Non-pigmented ciliary epithelial cell (primary cell): Measurements from ENCODE around the gene EHBP1L1.

Source experiments
- DNase-seq: peaks from one replicate; pipeline ENCODE4 v3.0.0-alpha.2; 2010; ENCODE audit warnings: low read depth

Gene EHBP1L1

GRCh38 chr11:65595131-65595530, 19.3 kb downstream of the EHBP1L1 start:
- no peak for DNase-seq

DNA sequence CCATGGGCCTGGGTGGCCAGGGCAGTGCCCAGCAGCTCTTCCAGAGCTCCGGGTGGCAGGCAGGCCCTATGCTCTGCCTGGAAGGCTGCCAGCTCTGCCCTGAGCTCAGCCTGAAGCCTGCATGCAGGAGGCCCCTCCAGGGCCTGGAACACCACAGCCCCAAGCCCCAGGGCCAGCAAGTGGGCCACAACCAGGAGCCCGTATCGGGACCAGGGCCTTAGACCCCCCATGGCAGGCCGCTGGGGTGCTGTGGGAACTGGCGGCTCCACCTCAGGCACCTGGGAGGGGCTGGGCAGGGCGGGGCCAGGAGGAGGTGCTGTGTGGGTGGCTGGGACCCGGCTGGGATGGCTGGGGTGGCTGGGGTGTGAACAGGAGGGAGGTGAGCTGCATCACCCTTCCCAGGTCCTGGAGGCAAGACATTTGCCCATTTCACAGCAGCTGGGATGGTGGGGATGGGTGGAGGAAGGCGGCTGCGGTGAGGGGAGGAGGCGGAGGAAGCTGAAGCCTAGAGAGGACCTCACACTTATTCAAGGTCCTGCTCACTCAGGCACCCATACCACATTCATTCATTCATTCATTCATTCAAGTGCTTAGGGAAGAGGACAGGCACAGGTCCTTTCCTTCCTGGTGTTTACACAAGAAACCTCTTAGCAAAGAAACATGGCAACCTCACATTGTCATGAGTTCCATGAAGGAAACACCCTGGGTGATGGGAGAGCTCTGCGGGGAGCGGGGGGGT, 19.9 kb downstream of the EHBP1L1 start, which contains the start of gene KCNK7:
Gene KCNK7, minus strand, starts transcription at position 258 of the 739 bp plus-strand sequence. Its CDS starts 28 bp downstream, at position 230.
- no peak for DNase-seq

GRCh38 chr11:65596520-65596919, 20.7 kb downstream of the EHBP1L1 start:
- no peak for DNase-seq

GRCh38 chr11:65598258-65598699, 22.4 kb downstream of the EHBP1L1 start:
- DNase-seq: no peak

GRCh38 chr11:65599216-65599954, 23.5 kb downstream of the EHBP1L1 start:
- no peak for DNase-seq

DNA sequence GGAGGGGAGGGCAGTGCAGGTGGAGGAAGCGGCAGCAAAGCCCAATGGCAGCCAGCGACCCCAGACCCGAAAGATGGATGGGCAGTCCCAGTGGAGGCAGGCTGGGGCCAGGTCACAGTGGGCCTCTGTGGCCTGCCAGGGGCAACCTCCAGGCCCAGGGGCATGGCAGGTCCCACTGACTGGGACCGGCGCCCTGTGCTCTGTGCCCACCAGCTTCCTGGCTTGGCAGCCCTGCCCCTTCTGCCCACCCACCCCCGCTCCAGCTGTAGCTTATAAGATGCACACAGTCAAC, 24.0 kb downstream of the EHBP1L1 start:
- DNase-seq: no peak

- no peak for DNase-seq
Measured at GRCh38 chr11:65604258-65604657, 28.4 kb downstream of the EHBP1L1 start.

DNA sequence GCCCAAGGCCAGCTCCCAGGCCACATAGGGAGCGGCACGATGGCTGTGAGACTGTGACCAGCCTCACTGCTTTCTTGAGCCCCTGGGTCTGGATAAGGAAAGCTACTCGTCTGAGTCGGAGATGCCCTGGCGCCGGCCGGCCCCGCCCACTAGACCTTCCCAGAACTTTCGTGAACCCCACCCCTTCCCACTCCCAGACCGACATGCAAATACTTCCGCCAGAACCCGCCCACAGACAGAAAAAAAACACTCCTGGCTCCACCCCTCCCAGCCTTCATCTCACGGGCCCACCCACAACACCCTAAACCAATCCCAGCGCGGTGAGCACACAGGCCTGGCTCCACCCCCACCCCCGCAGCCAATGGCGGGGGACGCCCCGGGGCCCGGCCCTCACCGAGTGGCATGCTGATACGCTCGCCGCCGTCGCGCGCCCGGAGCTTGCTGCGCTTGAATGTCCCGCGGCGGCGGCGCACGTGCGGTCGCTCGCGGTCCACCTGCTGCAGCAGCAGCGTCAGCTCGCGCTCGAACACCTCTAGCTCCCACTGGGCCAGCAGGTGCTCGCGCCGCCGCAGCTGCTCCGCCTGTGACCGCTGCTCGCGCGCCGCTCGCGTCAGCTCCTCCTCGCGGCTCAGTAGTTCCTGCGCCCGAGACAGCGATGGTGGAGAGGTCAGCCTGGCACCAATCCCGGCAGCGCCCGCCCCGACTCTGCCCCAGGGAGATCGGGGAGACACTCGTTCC, 31.2 kb downstream of the EHBP1L1 start:
- DNase-seq: peak; percentile 88

DNA sequence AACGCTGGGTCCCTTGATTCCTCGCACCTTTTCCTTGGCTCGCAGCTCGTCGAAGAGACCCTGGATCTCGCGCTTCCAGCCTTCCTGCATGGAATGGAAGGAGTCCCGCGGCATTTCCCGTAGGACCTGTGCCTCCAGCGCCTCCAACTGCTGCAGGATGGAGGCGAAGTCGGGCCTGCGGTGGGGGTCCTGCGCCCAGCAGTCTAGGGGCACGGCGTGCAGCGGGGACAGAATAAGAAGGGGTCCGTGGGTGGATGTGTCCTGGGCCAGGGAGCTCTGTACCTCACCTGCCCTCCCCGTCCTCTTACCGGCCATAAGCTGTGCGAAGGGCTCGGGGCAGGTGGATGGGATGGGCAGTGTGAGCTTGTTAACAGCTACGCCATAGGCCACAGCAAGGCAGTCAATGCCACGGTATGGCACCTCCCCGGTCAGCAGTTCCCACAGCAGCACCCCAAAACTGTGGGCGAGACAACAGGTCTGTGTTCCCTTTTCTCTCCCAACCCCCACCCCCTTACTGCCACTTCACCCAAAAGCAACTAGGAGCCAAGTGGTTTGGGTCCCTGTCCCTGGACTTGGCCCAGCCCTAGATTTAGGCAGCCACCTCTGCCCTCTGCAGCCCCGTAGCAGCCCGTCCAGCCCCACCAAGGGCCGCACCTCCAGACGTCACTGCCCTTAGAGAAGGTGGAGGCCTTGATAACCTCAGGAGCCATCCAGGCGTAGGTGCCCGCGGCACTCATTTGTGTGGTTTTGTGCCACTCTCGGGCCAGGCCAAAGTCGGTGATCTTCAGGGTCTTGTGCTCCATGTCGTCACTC, 32.0 kb downstream of the EHBP1L1 start:
- no peak for DNase-seq

DNA sequence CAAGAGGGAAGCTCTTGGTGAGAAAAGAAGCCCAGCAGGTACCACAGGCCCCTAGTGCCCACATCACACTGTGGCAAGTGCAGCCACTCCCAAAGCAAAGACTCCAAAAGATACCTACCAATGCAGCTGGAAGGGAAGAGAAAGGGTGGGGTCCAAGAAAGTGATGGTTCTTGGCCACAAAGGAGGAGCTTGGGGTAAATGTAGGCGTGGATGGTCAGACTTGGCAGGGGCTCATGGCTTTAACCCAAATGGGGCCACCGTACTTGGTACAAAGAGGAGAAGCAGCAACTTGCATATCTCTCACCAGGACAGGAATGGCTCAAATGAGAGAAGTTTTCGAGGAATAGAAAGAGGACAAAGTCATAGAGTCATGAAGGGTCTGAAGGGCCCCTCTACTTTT, 33.4 kb downstream of the EHBP1L1 start:
- no peak for DNase-seq

DNA sequence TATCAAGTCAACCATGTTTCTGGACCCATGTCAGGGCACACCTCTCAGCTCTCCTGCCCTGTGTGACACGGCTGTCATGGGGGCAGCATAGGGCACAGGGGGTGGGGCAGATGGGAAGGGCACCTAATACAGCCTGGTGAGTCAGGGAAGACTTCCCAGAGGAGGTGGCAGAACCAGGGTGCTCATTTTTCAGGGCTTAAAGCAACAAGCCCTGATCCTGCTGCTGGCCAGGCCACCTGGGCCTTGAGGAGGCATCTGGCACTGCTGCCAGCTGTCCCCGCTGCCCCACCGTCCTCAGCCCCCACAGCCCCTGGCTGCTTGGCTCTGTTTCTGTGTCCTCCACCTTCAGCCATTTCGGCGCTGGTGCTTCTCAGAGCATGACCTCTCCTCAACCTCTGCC, 33.8 kb downstream of the EHBP1L1 start:
- no peak for DNase-seq

- no peak for DNase-seq
Measured at GRCh38 chr11:65610404-65610803, 34.6 kb downstream of the EHBP1L1 start.

DNA sequence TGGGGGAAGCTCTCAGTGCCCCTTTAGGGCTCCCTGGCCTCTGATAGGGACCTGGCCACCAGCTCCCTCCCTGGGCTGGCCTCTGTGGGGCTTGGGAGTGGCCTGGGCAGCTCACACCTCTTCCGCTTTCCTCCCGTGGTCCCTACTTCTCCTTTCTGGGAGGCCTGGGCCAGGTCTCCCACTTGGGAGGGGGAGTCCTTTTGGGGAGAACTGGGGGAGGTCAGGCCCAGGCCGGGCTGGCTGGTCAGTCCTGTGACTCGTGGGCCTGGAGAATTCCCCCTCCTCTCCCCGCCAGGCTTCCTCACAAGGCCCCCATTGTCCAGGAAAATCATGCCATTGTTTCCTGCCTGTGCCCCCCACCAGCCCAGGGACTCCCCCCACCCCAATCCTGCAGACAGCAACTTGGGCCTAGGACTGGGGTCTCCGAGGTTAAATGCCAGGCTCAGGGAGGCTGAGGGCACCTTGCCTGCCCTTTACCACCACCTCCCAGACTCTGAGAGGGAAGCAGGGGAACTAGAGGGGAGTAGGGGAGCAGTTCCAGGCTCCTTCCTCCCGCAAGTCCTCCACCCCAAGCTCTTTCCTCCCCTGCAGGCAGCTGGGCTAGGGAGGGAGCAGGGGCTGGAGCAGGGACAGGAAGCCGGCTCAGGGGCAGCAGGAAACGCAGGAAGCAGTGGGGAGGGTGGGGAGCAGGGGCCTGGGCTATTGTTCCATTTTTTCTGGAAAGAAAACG, 35.3 kb downstream of the EHBP1L1 start:
- DNase-seq: no peak

GRCh38 chr11:65611758-65612603, 36.1 kb downstream of the EHBP1L1 start:
- no peak for DNase-seq

GRCh38 chr11:65612691-65613090, 36.8 kb downstream of the EHBP1L1 start:
- no peak for DNase-seq

- DNase-seq: no peak
Measured at GRCh38 chr11:65613091-65613928, 37.5 kb downstream of the EHBP1L1 start.

DNA sequence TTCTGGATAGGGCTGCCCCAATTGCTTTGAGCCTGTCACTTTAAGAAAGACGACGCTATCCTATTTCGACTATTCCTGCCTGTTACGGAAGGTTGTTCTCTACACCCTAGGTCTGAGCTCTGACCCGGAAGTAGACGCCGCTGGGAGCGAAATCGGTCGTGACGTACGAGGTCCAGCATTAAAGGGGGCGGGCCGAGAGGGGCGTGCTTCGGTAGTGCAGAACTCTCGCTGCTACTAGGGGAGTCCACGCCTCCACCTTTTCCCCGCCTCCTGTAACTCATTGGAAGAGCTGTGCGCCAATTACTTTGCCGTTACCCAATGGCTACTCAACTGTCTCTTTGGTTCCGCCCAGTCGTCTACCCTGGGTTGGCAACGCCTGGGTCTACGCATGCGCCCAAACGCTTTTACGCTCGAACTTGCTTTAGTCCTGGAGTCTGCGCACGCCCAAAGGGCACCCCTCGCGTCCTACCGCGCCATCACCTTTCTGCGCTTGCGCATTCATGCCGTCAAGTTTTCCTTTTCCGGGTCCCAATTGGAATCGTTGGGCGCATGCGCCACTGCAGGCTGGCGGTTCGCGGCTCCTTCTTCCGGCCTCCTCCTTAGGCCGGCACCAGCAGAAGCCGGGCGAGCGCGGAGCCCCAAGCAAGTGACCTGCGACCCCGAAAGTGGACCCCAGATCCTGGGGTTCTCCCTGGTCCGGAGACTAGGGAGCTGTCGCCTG, 39.5 kb downstream of the EHBP1L1 start, which contains the start of gene PCNX3:
Gene PCNX3, plus strand, starts transcription at position 548 of the 721 bp plus-strand sequence. CDS start 536 bp downstream, outside the sequence.
- DNase-seq: peak; percentile 100

DNA sequence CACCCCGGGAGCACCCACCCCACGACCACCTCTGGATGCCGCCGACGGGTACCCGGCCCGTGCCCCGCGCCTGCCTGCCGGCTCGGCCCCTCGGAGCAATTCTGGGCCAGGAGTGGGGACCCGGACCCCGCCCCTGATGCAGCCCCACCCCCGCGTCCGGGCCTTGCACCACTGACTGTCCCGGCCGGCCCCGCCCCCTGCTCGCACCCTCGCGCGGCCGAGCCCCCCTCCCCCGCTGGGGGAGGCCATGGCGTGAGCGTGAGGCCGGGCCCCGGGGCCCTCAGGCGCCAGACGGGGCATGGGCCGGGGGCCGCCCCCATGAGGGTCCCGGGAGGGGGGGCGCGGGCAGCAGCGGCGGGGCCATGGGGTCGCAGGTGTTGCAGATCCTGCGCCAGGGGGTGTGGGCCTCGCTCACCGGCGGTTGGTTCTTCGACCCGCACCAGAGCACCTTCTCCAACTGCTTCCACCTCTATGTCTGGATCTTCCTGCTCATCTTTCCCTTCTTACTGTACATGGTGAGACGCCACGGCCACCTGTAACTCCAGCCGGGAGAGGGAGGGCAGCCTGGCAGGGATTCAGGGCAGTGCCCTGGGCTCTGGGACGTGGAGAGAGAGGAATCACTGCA, 40.2 kb downstream of the EHBP1L1 start:
- DNase-seq: no peak
